GM12872 (cell line): ENCODE results near the gene ANKRD55.

ENCODE experiments used
- CTCF ChIP-seq: IDR thresholded peaks from 3 replicates; pipeline ENCODE4 v1.5.1; 2011; ENCODE audit warnings: low read depth, mild to moderate bottlenecking, low read length, moderate library complexity; ENCODE audit not compliant: insufficient read depth

Gene ANKRD55

GRCh38 chr5:56262279-56262678 lies 29.1 kb upstream of the ANKRD55 start:
- no peak for TF ChIP-seq CTCF

- TF ChIP-seq CTCF = no peak
Measured at GRCh38 chr5:56259002-56259511, 25.9 kb upstream of the ANKRD55 start.

GRCh38 chr5:56257010-56257409 lies 23.9 kb upstream of the ANKRD55 start:
- no peak for TF ChIP-seq CTCF

GRCh38 chr5:56255502-56255901 lies 22.4 kb upstream of the ANKRD55 start:
- no peak for TF ChIP-seq CTCF

DNA sequence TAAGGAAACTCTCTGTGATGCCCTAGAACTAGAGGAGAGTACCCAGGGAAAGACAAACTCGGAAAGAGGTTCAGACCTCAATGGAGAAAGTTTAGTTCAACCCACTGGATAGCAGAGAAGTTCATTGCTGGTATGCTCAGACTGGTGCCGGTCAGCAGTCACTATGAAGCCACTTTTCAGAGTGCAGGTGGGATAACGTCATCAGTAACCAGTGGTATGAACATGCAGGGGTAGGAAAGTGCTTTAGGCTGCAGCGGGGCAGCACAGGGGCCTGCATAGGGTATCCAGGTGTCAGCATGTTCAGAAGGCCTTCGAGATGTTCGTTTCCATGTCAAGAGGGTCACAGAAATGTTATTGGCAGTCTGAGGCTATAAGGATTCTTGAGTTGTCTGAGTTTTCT lies 20.8 kb upstream of the ANKRD55 start:
- TF ChIP-seq CTCF = no peak

- TF ChIP-seq CTCF = no peak
Measured at GRCh38 chr5:56253126-56253525, 20.0 kb upstream of the ANKRD55 start.

GRCh38 chr5:56251918-56252553 lies 18.9 kb upstream of the ANKRD55 start:
- TF ChIP-seq CTCF = no peak
